ENCODE results near the gene TRIO. TPM values are rescaled to one million over a fixed set of nuclear protein-coding genes. Genes with fewer than 3 reads are reported as not detected.

Gene TRIO
- total RNA-seq, 1 experiment from 2014 or later, result 68.4 TPM

DNA sequence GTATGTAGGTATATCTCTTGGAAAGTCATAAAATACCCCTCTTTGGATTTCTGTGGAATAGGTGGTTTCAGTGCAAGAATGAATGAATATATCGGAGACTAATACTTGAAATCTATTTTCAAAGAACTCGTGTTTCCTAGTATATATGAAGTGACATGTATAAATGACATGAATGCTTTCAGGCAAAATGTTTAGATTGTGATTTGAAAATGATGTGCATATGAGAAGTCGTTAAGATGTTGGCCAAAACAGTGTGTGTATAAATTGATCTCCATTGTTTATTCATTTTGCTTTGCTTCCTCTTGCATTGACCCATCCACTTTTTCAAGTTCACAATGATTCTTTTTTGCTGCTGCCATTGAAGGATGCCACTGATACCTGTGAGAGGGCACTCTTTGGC, 8.3 kb downstream of the TRIO start (continued):
- TF ChIP-seq ATF3 (IDR thresholded peaks at IDR 0.05) (no peak), SP1 (IDR thresholded peaks at IDR 0.05; ENCODE audit: low read depth) (no peak), SRF (IDR thresholded peaks at IDR 0.05; ENCODE audit: low read depth) (no peak), POLR2A (IDR thresholded peaks at IDR 0.05; ENCODE audit: borderline replicate concordance, extremely low read depth, insufficient read depth, insufficient read length) (no peak), POLR2AphosphoS5 (IDR thresholded peaks at IDR 0.05; ENCODE audit: low read depth, low read length) (no peak)

- intact Hi-C loops (cut with micrococcal nuclease), result no loop called here
- Histone ChIP-seq H3K27ac (ENCODE audit: low read depth, low read length) (no peak overlapping the region), H3K27me3 (ENCODE audit: insufficient read depth, low read length) (no peaks in the 10 kb centered on the region), H3K79me2 (ENCODE audit: insufficient read depth, low read length) (peaks cover 99% of the 10 kb centered on the region), H2AFZ (ENCODE audit: low read depth, low read length, poor library complexity, severe bottlenecking) (no peak overlapping the region), H4K20me1 (ENCODE audit: insufficient read depth) (peaks cover 42% of the 10 kb centered on the region; the same call in 1 of the 2 replicates), H3K4me2 (ENCODE audit: low read length) (peak overlapping the region; percentile 9; the same call in 1 of the 2 replicates), H3K4me1 (ENCODE audit: control insufficient read depth in 1 of 2, insufficient read depth in 2 of 2, low read length in 2 of 2) (peaks cover 33 to 51% of the 10 kb centered on the region in 2 experiments), H3K9ac (ENCODE audit: low read length) (0 out of 2 replicates have a peak overlapping the region, but pooled peaks have one; percentile 9), H3K36me3 (ENCODE audit: control insufficient read depth in 1 of 2, insufficient read depth in 2 of 2, low read length in 2 of 2) (no peaks in the 10 kb centered on the region), H3K9me2 (ENCODE audit: insufficient read depth) (no peaks in the 10 kb centered on the region), H3K4me3 (replicated peaks in 1 of 2; ENCODE audit: low read depth in 1 of 2, low read length in 2 of 2) (no peak overlapping the region), H3K9me3 (ENCODE audit: control insufficient read depth in 1 of 2, insufficient read depth in 1 of 2, low read depth in 1 of 2, low read length in 2 of 2) (no peaks in the 10 kb centered on the region)
- ChIA-PET CTCF (no interaction called here), RAD21 (ENCODE audit: low non-redundant PET in 1 of 2, low total read pairs in 2 of 2, uncharacterized antibody in 2 of 2, unreplicated experiment in 2 of 2) (no interaction called here), POLR2A (no interaction called here)
- DNase-seq (ENCODE audit: low read depth, low spot score) (no peak), ATAC-seq (no peak)
- TF ChIP-seq ZNF274 (IDR thresholded peaks at IDR 0.05; ENCODE audit: low read depth, low read length), result no peak
- TF ChIP-seq EZH2phosphoT487 (IDR thresholded peaks at IDR 0.05; ENCODE audit: borderline replicate concordance), result no peak
- TF ChIP-seq, protein P1, sequence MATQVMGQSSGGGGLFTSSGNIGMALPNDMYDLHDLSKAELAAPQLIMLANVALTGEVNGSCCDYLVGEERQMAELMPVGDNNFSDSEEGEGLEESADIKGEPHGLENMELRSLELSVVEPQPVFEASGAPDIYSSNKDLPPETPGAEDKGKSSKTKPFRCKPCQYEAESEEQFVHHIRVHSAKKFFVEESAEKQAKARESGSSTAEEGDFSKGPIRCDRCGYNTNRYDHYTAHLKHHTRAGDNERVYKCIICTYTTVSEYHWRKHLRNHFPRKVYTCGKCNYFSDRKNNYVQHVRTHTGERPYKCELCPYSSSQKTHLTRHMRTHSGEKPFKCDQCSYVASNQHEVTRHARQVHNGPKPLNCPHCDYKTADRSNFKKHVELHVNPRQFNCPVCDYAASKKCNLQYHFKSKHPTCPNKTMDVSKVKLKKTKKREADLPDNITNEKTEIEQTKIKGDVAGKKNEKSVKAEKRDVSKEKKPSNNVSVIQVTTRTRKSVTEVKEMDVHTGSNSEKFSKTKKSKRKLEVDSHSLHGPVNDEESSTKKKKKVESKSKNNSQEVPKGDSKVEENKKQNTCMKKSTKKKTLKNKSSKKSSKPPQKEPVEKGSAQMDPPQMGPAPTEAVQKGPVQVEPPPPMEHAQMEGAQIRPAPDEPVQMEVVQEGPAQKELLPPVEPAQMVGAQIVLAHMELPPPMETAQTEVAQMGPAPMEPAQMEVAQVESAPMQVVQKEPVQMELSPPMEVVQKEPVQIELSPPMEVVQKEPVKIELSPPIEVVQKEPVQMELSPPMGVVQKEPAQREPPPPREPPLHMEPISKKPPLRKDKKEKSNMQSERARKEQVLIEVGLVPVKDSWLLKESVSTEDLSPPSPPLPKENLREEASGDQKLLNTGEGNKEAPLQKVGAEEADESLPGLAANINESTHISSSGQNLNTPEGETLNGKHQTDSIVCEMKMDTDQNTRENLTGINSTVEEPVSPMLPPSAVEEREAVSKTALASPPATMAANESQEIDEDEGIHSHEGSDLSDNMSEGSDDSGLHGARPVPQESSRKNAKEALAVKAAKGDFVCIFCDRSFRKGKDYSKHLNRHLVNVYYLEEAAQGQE (IDR thresholded peaks at IDR 0.05; ENCODE audit: low read depth), result no peak
- TF ChIP-seq SIN3A (IDR thresholded peaks at IDR 0.05; ENCODE audit: low read depth), result no peak
- TF ChIP-seq CEBPB (IDR thresholded peaks at IDR 0.05; ENCODE audit: low read depth), result no peak
- TF ChIP-seq CBX3 (IDR thresholded peaks at IDR 0.05; ENCODE audit: low read depth), result no peak
- no peak for TF ChIP-seq POLR2A (IDR thresholded peaks at IDR 0.05; ENCODE audit: borderline replicate concordance, extremely low read depth, insufficient read depth, insufficient read length)
- TF ChIP-seq, protein P2, sequence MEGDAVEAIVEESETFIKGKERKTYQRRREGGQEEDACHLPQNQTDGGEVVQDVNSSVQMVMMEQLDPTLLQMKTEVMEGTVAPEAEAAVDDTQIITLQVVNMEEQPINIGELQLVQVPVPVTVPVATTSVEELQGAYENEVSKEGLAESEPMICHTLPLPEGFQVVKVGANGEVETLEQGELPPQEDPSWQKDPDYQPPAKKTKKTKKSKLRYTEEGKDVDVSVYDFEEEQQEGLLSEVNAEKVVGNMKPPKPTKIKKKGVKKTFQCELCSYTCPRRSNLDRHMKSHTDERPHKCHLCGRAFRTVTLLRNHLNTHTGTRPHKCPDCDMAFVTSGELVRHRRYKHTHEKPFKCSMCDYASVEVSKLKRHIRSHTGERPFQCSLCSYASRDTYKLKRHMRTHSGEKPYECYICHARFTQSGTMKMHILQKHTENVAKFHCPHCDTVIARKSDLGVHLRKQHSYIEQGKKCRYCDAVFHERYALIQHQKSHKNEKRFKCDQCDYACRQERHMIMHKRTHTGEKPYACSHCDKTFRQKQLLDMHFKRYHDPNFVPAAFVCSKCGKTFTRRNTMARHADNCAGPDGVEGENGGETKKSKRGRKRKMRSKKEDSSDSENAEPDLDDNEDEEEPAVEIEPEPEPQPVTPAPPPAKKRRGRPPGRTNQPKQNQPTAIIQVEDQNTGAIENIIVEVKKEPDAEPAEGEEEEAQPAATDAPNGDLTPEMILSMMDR (IDR thresholded peaks at IDR 0.05 in 2 of 3, conservative IDR thresholded peaks at IDR 0.05 in 1 of 3; ENCODE audit: borderline replicate concordance in 1 of 3, insufficient read depth in 1 of 3, low read depth in 2 of 3, low read length in 2 of 3), result no peak
- TF ChIP-seq SRF (IDR thresholded peaks at IDR 0.05; ENCODE audit: low read depth), result no peak
- no peak for TF ChIP-seq ELF1 (IDR thresholded peaks at IDR 0.05; ENCODE audit: borderline replicate concordance, low read depth)
- TF ChIP-seq FOSL1 (IDR thresholded peaks at IDR 0.05; ENCODE audit: low read depth), result no peak
- TF ChIP-seq RAD21 (IDR thresholded peaks at IDR 0.05; ENCODE audit: low read depth), result no peak
- no TSS peak for BruUV-seq (replicated peaks)
These were observed 10.1 kb downstream of the TRIO start for GRCh38 chr5:14153071-14153864.

Data from HCT116 (cell line).